HCT116 (cell line): Measurements from ENCODE around the gene EDN2. TPM values are rescaled to one million over a fixed set of nuclear protein-coding genes. Genes with fewer than 3 reads are reported as not detected.

Experiments used
- ATAC-seq: fragments of 200-7000 bp; cut with Tn5 transposase; 2 replicates; pipeline ENCODE4 v1.9.1; 2020; ENCODE audit warnings: mild to moderate bottlenecking, moderate library complexity
- BruUV-seq: library from RNA; stranded (reverse); fragments of 400-500 nt; replicated peaks from 2 replicates; lab custom pipeline; 2021; lab: Mats Ljungman, UMichigan
- CTCF ChIA-PET: fragments of 300-600 bp; sonication (Branson Sonifier 250); formaldehyde crosslinking; loops from one replicate; lab custom pipeline; 2021; ENCODE audit warnings: antibody characterized with exemption; lab: Charles Lee
- POLR2A ChIA-PET: fragments of 300-600, 350-600 bp; sonication (Branson Sonifier 250); formaldehyde crosslinking; loops from one replicate; lab custom pipeline; 2021; ENCODE audit warnings: antibody characterized with exemption; lab: Charles Lee
- RAD21 ChIA-PET, 2 experiments: fragments of 300-600 bp; sonication (Branson Sonifier 250); formaldehyde crosslinking; loops; one replicate each; lab custom pipeline; 2023; ENCODE audit warnings: low total read pairs in 2 of 2; ENCODE audit not compliant: uncharacterized antibody in 2 of 2, unreplicated experiment in 2 of 2, low non-redundant PET in 1 of 2; lab: Charles Lee
- DNase-seq: peaks from one replicate; pipeline ENCODE4 v3.0.0-alpha.2; 2010; ENCODE audit warnings: low read depth, low spot score
- H2AFZ ChIP-seq: fragments of 200-600 bp; shearing (Covaris generic), sonication (generic); 2 replicates; pipeline ENCODE4 v1.6.1; 2017; ENCODE audit warnings: low read depth, mixed run types, mixed read lengths, antibody characterized with exemption, low read length; ENCODE audit not compliant: poor library complexity, severe bottlenecking
- H3K27ac ChIP-seq: 2 replicates; pipeline ENCODE4 v1.5.1; 2012; ENCODE audit warnings: low read depth, low read length
- H3K27me3 ChIP-seq: fragments of 200-600 bp; sonication (generic); 2 replicates; pipeline ENCODE4 v1.6.1; 2016; ENCODE audit warnings: mixed run types, low read length, mixed read lengths; ENCODE audit not compliant: insufficient read depth
- H3K36me3 ChIP-seq, 2 experiments: fragments of 200-500 bp in 1 of 2; fragments of 200-600 bp in 1 of 2; sonication (Bioruptor generic) in 1 of 2; sonication (generic) in 1 of 2; 2 replicates each; pipeline versions ENCODE4 v1.5.1 to v1.6.1; 2014 to 2016; ENCODE audit warnings: low read length in 2 of 2, inconsistent platforms in 1 of 2, mixed read lengths in 1 of 2, mixed run types in 1 of 2; ENCODE audit not compliant: insufficient read depth in 2 of 2, control insufficient read depth in 1 of 2
- H3K4me1 ChIP-seq, 2 experiments: fragments of 200-600 bp in 1 of 2; sonication (generic) in 1 of 2; 2 replicates each; pipeline versions ENCODE4 v1.5.1 to v1.6.1; 2012 to 2017; ENCODE audit warnings: low read length in 2 of 2, inconsistent platforms in 1 of 2, mild to moderate bottlenecking in 1 of 2, mixed read lengths in 1 of 2, mixed run types in 1 of 2, moderate library complexity in 1 of 2; ENCODE audit not compliant: insufficient read depth in 2 of 2, control insufficient read depth in 1 of 2
- H3K4me2 ChIP-seq: fragments of 200-600 bp; sonication (generic); 2 replicates; pipeline ENCODE4 v1.6.1; 2017; ENCODE audit warnings: mixed run types, low read length, mixed read lengths
- H3K4me3 ChIP-seq, 2 experiments: fragments of 200-600 bp in 1 of 2; sonication (generic) in 1 of 2; replicated peaks in 1 of 2; 2 replicates each; pipeline ENCODE4 v1.5.1; 2011 to 2016; ENCODE audit warnings: low read length in 2 of 2, control low read depth in 1 of 2, low read depth in 1 of 2, mild to moderate bottlenecking in 1 of 2, mixed read lengths in 1 of 2, mixed run types in 1 of 2
- H3K79me2 ChIP-seq: fragments of 200-600 bp; sonication (generic); 2 replicates; pipeline ENCODE4 v1.6.1; 2017; ENCODE audit warnings: mild to moderate bottlenecking, mixed run types, low read length, moderate library complexity, mixed read lengths; ENCODE audit not compliant: insufficient read depth
- H3K9ac ChIP-seq: fragments of 200-600 bp; sonication (generic); 2 replicates; pipeline ENCODE4 v1.6.1; 2016; ENCODE audit warnings: low read length, mixed read lengths
- H3K9me2 ChIP-seq: fragments of 200-600 bp; sonication (generic), shearing (Covaris generic); 2 replicates; pipeline ENCODE4 v1.6.1; 2017; ENCODE audit warnings: mixed run types, mild to moderate bottlenecking, moderate library complexity; ENCODE audit not compliant: insufficient read depth
- H3K9me3 ChIP-seq, 2 experiments: fragments of 200-500 bp in 1 of 2; fragments of 200-600 bp in 1 of 2; sonication (Bioruptor generic) in 1 of 2; sonication (generic) in 1 of 2; 2 replicates each; pipeline ENCODE4 v1.6.1; 2014 to 2017; ENCODE audit warnings: low read length in 2 of 2, mixed read lengths in 2 of 2, inconsistent platforms in 1 of 2, low read depth in 1 of 2, mild to moderate bottlenecking in 1 of 2, mixed run types in 1 of 2, moderate library complexity in 1 of 2; ENCODE audit not compliant: control insufficient read depth in 1 of 2, insufficient read depth in 1 of 2
- H4K20me1 ChIP-seq: fragments of 200-600 bp; sonication (generic), shearing (Covaris generic); 2 replicates; pipeline ENCODE4 v1.6.1; 2017; ENCODE audit warnings: mixed run types, mild to moderate bottlenecking, moderate library complexity; ENCODE audit not compliant: insufficient read depth
- ATF3 ChIP-seq: IDR thresholded peaks from 2 replicates; pipeline ENCODE4 v1.6.1; 2012
- CBX3 ChIP-seq: IDR thresholded peaks from 2 replicates; pipeline ENCODE4 v1.6.1; 2012; ENCODE audit warnings: low read depth
- CEBPB ChIP-seq: IDR thresholded peaks from 2 replicates; pipeline ENCODE4 v1.6.1; 2012; ENCODE audit warnings: low read depth
- EGR1 ChIP-seq: IDR thresholded peaks from 2 replicates; pipeline ENCODE4 v1.6.1; 2012; ENCODE audit warnings: low read depth
- EZH2 ChIP-seq: fragments of 200-600 bp; sonication (generic); IDR thresholded peaks from 2 replicates; pipeline ENCODE4 v1.6.1; 2017; ENCODE audit warnings: antibody characterized with exemption, mixed run types
- EZH2phosphoT487 ChIP-seq: fragments of 200-600 bp; IDR thresholded peaks from 2 replicates; pipeline ENCODE4 v1.6.1; 2018; ENCODE audit warnings: antibody characterized with exemption, borderline replicate concordance
- FOSL1 ChIP-seq: IDR thresholded peaks from 2 replicates; pipeline ENCODE4 v1.6.1; 2012; ENCODE audit warnings: low read depth
- JUND ChIP-seq: IDR thresholded peaks from 2 replicates; pipeline ENCODE4 v1.6.1; 2012
- MAX ChIP-seq: IDR thresholded peaks from 2 replicates; pipeline ENCODE4 v1.6.1; 2012
- POLR2A ChIP-seq: IDR thresholded peaks from 2 replicates; pipeline ENCODE4 v1.7.0; 2011; ENCODE audit warnings: borderline replicate concordance; ENCODE audit not compliant: insufficient read depth, insufficient read length; ENCODE audit errors: extremely low read depth
- POLR2AphosphoS5 ChIP-seq: IDR thresholded peaks from 2 replicates; pipeline ENCODE4 v1.6.1; 2011; ENCODE audit warnings: mild to moderate bottlenecking, low read depth, low read length, moderate library complexity
- RAD21 ChIP-seq: IDR thresholded peaks from 2 replicates; pipeline ENCODE4 v1.6.1; 2012; ENCODE audit warnings: low read depth, mild to moderate bottlenecking
- REST ChIP-seq: IDR thresholded peaks from 2 replicates; pipeline ENCODE4 v1.6.1; 2012; ENCODE audit warnings: low read depth
- SP1 ChIP-seq: IDR thresholded peaks from 2 replicates; pipeline ENCODE4 v1.6.1; 2012; ENCODE audit warnings: low read depth
- SRF ChIP-seq: IDR thresholded peaks from 2 replicates; pipeline ENCODE4 v1.6.1; 2012; ENCODE audit warnings: low read depth
- TCF7L2 ChIP-seq: IDR thresholded peaks from 2 replicates; pipeline ENCODE4 v1.7.0; 2011; ENCODE audit warnings: borderline replicate concordance, inconsistent platforms; ENCODE audit not compliant: insufficient read depth, insufficient read length; ENCODE audit errors: extremely low read depth
- YY1 ChIP-seq: IDR thresholded peaks from 2 replicates; pipeline ENCODE4 v1.6.1; 2011; ENCODE audit warnings: low read length, low read depth, moderate library complexity, mild to moderate bottlenecking; ENCODE audit not compliant: insufficient replicate concordance; ENCODE audit errors: extremely low read depth
- ZFX ChIP-seq: fragments of 450-650 bp; IDR thresholded peaks from 2 replicates; pipeline ENCODE4 v1.6.1; 2017
- ZNF274 ChIP-seq: fragments of 200-500 bp; sonication (Bioruptor generic); IDR thresholded peaks from 2 replicates; pipeline ENCODE4 v1.6.1; 2014; ENCODE audit warnings: mild to moderate bottlenecking, low read depth, low read length, inconsistent platforms
- intact Hi-C: fragments of 100-400 bp; cut with micrococcal nuclease; formaldehyde crosslinking; loops from 2 replicates; pipeline ENCODE4 v1.10.0; 2022
- total RNA-seq: library from RNA; stranded (reverse); gene quantifications from one replicate; pipeline ENCODE4 v1.2.1, GENCODE V29; 2021; ENCODE audit not compliant: unreplicated experiment

Gene EDN2
- total RNA-seq, 1 experiment from 2014 or later = not detected

GRCh38 chr1:41518471-41518870, 34.0 kb upstream of the EDN2 start:
- no peaks in the 10 kb centered on the region for H3K27me3 ChIP-seq
- H3K36me3 ChIP-seq = no peaks in the 10 kb centered on the region
- no peak for DNase-seq
- H2AFZ ChIP-seq = no peak overlapping the region
- TF ChIP-seq EGR1 = no peak
- no peak for TF ChIP-seq TCF7L2
- no peak for TF ChIP-seq ZNF274
- TF ChIP-seq SRF = no peak
- TF ChIP-seq CEBPB = no peak
- TF ChIP-seq FOSL1 = no peak
- no peak for TF ChIP-seq EZH2
- TF ChIP-seq REST = no peak
- TF ChIP-seq YY1 = no peak
- TF ChIP-seq EZH2phosphoT487 = no peak
- TF ChIP-seq POLR2AphosphoS5 = no peak
- no peak for TF ChIP-seq ATF3
- no peak for TF ChIP-seq ZFX
- TF ChIP-seq CBX3 = no peak
- TF ChIP-seq MAX = no peak
- no peak for TF ChIP-seq JUND
- no peak for TF ChIP-seq RAD21
- TF ChIP-seq SP1 = no peak
- TF ChIP-seq POLR2A = no peak
- no peaks in the 10 kb centered on the region for H3K79me2 ChIP-seq
- BruUV-seq = no TSS peak
- H4K20me1 ChIP-seq = no peaks in the 10 kb centered on the region
- no peak overlapping the region for H3K9ac ChIP-seq
- no peak overlapping the region for H3K27ac ChIP-seq
- no peak overlapping the region for H3K4me3 ChIP-seq
- H3K4me2 ChIP-seq = no peak overlapping the region
- RAD21 ChIA-PET = no interaction called here
- H3K9me2 ChIP-seq = no peaks in the 10 kb centered on the region
- intact Hi-C loops = no loop called here
- H3K4me1 ChIP-seq = peaks cover 27 to 34% of the 10 kb centered on the region in 2 experiments
- CTCF ChIA-PET = interaction anchor here (0.8 kb wide), 1 partner anchor 22 kb away, joined by 3 read pairs; no protein-coding TSS in a partner anchor
- no peak for ATAC-seq
- POLR2A ChIA-PET = no interaction called here
- no peaks in the 10 kb centered on the region for H3K9me3 ChIP-seq
